ENCODE results near the gene TSPAN5. TPM values are rescaled to one million over a fixed set of nuclear protein-coding genes. Genes with fewer than 3 reads are reported as not detected.

The TSPAN5 gene
- total and polyA plus RNA-seq, 2 experiments from 2014 or later, result 22.4 to 35.9 TPM

GRCh38 chr4:98625920-98626319 lies 32.5 kb downstream of the TSPAN5 start:
- Histone ChIP-seq H2AFZ (no peak overlapping the region), H3K79me2 (peaks cover 57% of the 10 kb centered on the region), H3K4me2 (no peak overlapping the region), H3K36me3 (replicated peaks; ENCODE audit: insufficient read depth, low read depth) (no peaks in the 10 kb centered on the region), H3K9me2 (replicated peaks; ENCODE audit: insufficient read depth) (no peaks in the 10 kb centered on the region), H3K9me3 (ENCODE audit: low read depth) (no peaks in the 10 kb centered on the region), H3K4me3 (no peak overlapping the region), H3K27ac (peak overlapping the region; percentile 13), H4K20me1 (ENCODE audit: insufficient read depth, poor library complexity, severe bottlenecking) (no peaks in the 10 kb centered on the region), H3K27me3 (no peaks in the 10 kb centered on the region), H3K4me1 (ENCODE audit: insufficient read depth) (peaks cover 23% of the 10 kb centered on the region)
- TF ChIP-seq CTCF (IDR thresholded peaks at IDR 0.05; ENCODE audit: poor library complexity) (no peak), EZH2phosphoT487 (IDR thresholded peaks at IDR 0.05; ENCODE audit: low read depth, severe bottlenecking, unreplicated experiment) (no peak), EZH2 (IDR thresholded peaks at IDR 0.05; ENCODE audit: borderline replicate concordance) (no peak)
- 89% methylated on average over 2 of the region's 2 CpGs for whole genome bisulfite sequencing (ENCODE audit: low lambda C conversion rate, missing lambda C conversion rate)
- DNase-seq (ENCODE audit: low spot score), result no peak

GRCh38 chr4:98625399-98625798 lies 33.0 kb downstream of the TSPAN5 start:
- no peaks in the 10 kb centered on the region for H3K36me3 ChIP-seq (replicated peaks; ENCODE audit: insufficient read depth, low read depth)
- no peaks in the 10 kb centered on the region for H3K9me3 ChIP-seq (ENCODE audit: low read depth)
- H3K4me3 ChIP-seq, result no peak overlapping the region
- TF ChIP-seq EZH2 (IDR thresholded peaks at IDR 0.05; ENCODE audit: borderline replicate concordance) (no peak), EZH2phosphoT487 (IDR thresholded peaks at IDR 0.05; ENCODE audit: low read depth, severe bottlenecking, unreplicated experiment) (no peak), CTCF (IDR thresholded peaks at IDR 0.05; ENCODE audit: poor library complexity) (no peak)
- H3K4me2 ChIP-seq, result no peak overlapping the region
- H4K20me1 ChIP-seq (ENCODE audit: insufficient read depth, poor library complexity, severe bottlenecking), result no peaks in the 10 kb centered on the region
- no peaks in the 10 kb centered on the region for H3K9me2 ChIP-seq (replicated peaks; ENCODE audit: insufficient read depth)
- H3K79me2 ChIP-seq, result peaks cover 61% of the 10 kb centered on the region
- 82% methylated on average over 4 of the region's 4 CpGs for WGBS (ENCODE audit: low lambda C conversion rate, missing lambda C conversion rate)
- no peak overlapping the region for H2AFZ ChIP-seq
- no peaks in the 10 kb centered on the region for H3K27me3 ChIP-seq
- DNase-seq (ENCODE audit: low spot score), result no peak
- no peak overlapping the region for H3K27ac ChIP-seq
- H3K4me1 ChIP-seq (ENCODE audit: insufficient read depth), result peaks cover 23% of the 10 kb centered on the region

GRCh38 chr4:98624642-98625041 lies 33.8 kb downstream of the TSPAN5 start:
- Histone ChIP-seq H3K4me1 (ENCODE audit: insufficient read depth) (peaks cover 23% of the 10 kb centered on the region), H3K27me3 (no peaks in the 10 kb centered on the region), H3K27ac (no peak overlapping the region), H3K9me3 (ENCODE audit: low read depth) (no peaks in the 10 kb centered on the region), H3K4me3 (no peak overlapping the region), H3K79me2 (peaks cover 66% of the 10 kb centered on the region), H3K4me2 (no peak overlapping the region), H2AFZ (no peak overlapping the region), H3K9me2 (replicated peaks; ENCODE audit: insufficient read depth) (no peaks in the 10 kb centered on the region), H4K20me1 (ENCODE audit: insufficient read depth, poor library complexity, severe bottlenecking) (no peaks in the 10 kb centered on the region), H3K36me3 (replicated peaks; ENCODE audit: insufficient read depth, low read depth) (no peaks in the 10 kb centered on the region)
- 94% methylated on average over 4 of the region's 4 CpGs for WGBS (ENCODE audit: low lambda C conversion rate, missing lambda C conversion rate)
- no peak for TF ChIP-seq EZH2phosphoT487 (IDR thresholded peaks at IDR 0.05; ENCODE audit: low read depth, severe bottlenecking, unreplicated experiment)
- no peak for TF ChIP-seq CTCF (IDR thresholded peaks at IDR 0.05; ENCODE audit: poor library complexity)
- TF ChIP-seq EZH2 (IDR thresholded peaks at IDR 0.05; ENCODE audit: borderline replicate concordance), result no peak
- no peak for DNase-seq (ENCODE audit: low spot score)

- no peak overlapping the region for H3K4me2 ChIP-seq
- 88% methylated on average over 2 of the region's 2 CpGs for WGBS (ENCODE audit: low lambda C conversion rate, missing lambda C conversion rate)
- no peaks in the 10 kb centered on the region for H3K27me3 ChIP-seq
- no peaks in the 10 kb centered on the region for H3K9me3 ChIP-seq (ENCODE audit: low read depth)
- no peak overlapping the region for H3K4me3 ChIP-seq
- H3K27ac ChIP-seq, result no peak overlapping the region
- DNase-seq (ENCODE audit: low spot score), result no peak
- no peak overlapping the region for H2AFZ ChIP-seq
- no peak for TF ChIP-seq EZH2 (IDR thresholded peaks at IDR 0.05; ENCODE audit: borderline replicate concordance)
- no peak for TF ChIP-seq CTCF (IDR thresholded peaks at IDR 0.05; ENCODE audit: poor library complexity)
- TF ChIP-seq EZH2phosphoT487 (IDR thresholded peaks at IDR 0.05; ENCODE audit: low read depth, severe bottlenecking, unreplicated experiment), result no peak
- H3K79me2 ChIP-seq, result peaks cover 66% of the 10 kb centered on the region
- no peaks in the 10 kb centered on the region for H4K20me1 ChIP-seq (ENCODE audit: insufficient read depth, poor library complexity, severe bottlenecking)
- H3K9me2 ChIP-seq (replicated peaks; ENCODE audit: insufficient read depth), result no peaks in the 10 kb centered on the region
- peaks cover 23% of the 10 kb centered on the region for H3K4me1 ChIP-seq (ENCODE audit: insufficient read depth)
- no peaks in the 10 kb centered on the region for H3K36me3 ChIP-seq (replicated peaks; ENCODE audit: insufficient read depth, low read depth)
Measured at GRCh38 chr4:98624144-98624543, 34.3 kb downstream of the TSPAN5 start.

All from hepatocyte (in vitro differentiated cells).